ENCODE data around the gene MB.

DNA sequence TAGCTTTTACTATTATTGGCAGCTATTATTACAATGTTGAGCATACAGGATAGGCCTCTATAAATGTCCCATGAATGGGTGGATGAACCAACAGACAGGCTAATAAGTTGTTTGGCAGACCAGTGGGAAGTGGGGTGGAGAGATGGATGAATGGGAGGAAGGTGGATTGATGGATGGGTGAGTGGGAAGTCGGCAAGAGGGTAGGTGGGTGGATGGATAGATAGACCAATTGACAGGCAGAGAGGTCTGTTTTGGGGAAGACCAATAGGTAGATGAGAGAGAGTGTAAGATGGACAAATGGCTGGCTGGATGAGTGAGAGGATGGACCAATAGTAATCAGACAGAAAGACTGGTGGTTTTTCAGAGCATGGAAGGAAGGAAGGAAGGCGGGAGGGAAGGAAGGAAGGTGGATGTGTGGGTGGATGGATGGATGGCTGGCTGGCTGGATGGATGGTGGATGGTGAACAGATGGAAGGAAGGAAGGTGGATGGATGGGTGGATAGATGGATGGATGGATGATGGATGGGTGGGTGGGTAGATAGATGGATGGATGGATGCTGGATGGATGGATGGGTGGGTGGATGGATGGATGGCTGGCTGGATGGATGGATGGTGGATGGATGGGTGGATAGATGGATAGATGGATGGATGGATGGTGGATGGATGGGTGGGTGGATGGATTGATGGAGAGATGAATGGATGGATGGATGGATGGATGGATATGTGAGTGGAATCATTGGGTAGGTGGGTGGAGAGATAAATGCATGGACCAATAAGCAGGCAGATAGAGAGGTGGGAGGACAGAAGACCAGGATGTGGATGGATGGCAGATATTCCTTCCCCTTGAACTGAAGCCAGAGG lies 39.1 kb downstream of the MB start:
- TF ChIP-seq EP300 (IDR thresholded peaks at IDR 0.05) (no peak), POLR2A (IDR thresholded peaks at IDR 0.05) (no peak)
- TF ChIP-seq, protein P1, sequence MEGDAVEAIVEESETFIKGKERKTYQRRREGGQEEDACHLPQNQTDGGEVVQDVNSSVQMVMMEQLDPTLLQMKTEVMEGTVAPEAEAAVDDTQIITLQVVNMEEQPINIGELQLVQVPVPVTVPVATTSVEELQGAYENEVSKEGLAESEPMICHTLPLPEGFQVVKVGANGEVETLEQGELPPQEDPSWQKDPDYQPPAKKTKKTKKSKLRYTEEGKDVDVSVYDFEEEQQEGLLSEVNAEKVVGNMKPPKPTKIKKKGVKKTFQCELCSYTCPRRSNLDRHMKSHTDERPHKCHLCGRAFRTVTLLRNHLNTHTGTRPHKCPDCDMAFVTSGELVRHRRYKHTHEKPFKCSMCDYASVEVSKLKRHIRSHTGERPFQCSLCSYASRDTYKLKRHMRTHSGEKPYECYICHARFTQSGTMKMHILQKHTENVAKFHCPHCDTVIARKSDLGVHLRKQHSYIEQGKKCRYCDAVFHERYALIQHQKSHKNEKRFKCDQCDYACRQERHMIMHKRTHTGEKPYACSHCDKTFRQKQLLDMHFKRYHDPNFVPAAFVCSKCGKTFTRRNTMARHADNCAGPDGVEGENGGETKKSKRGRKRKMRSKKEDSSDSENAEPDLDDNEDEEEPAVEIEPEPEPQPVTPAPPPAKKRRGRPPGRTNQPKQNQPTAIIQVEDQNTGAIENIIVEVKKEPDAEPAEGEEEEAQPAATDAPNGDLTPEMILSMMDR (IDR thresholded peaks at IDR 0.05) = no peak
